ENCODE data around the gene GCC2.
A peak's percentile ranks its signal among the peaks of the same experiment; 100 is the strongest.
"Not testable (repeated sequence)": the region's sequence is repeated elsewhere in the genome, so short reads cannot be mapped to it uniquely, and the experiment has no call there.

GCC2 gene

GRCh38 chr2:108533832-108534583 is 85.0 kb downstream of the GCC2 start, which contains the start of gene LIMS1:
Gene LIMS1 (plus strand): TSS chr2:108534470. CDS start chr2:108534563, 93 bp downstream.
- DNase-seq: peak; percentile 74

- no peak for DNase-seq
These were observed 85.8 kb downstream of the GCC2 start for GRCh38 chr2:108534584-108535356.

- DNase-seq: no peak
These were observed 86.3 kb downstream of the GCC2 start for GRCh38 chr2:108535357-108535631.

GRCh38 chr2:108536133-108536780 is 87.3 kb downstream of the GCC2 start:
- no peak for DNase-seq

- DNase-seq: no peak
These were observed 87.9 kb downstream of the GCC2 start for GRCh38 chr2:108536911-108537310.

- no peak for DNase-seq
These were observed 89.1 kb downstream of the GCC2 start for GRCh38 chr2:108538000-108538625.

- no peak for DNase-seq
These were observed 92.4 kb downstream of the GCC2 start for GRCh38 chr2:108541451-108541850.

GRCh38 chr2:108542071-108542470 is 93.1 kb downstream of the GCC2 start:
- DNase-seq: no peak

- no peak for DNase-seq
These were observed 98.6 kb downstream of the GCC2 start for GRCh38 chr2:108547606-108548005.

- DNase-seq: no peak
These were observed 99.4 kb downstream of the GCC2 start for GRCh38 chr2:108548208-108549003.

- no peak for DNase-seq
These were observed 103.6 kb downstream of the GCC2 start for GRCh38 chr2:108552566-108552965.

GRCh38 chr2:108553209-108553919 is 104.4 kb downstream of the GCC2 start:
- no peak for DNase-seq

GRCh38 chr2:108554528-108554927 is 105.5 kb downstream of the GCC2 start:
- DNase-seq: no peak

- DNase-seq: no peak
These were observed 106.6 kb downstream of the GCC2 start for GRCh38 chr2:108555572-108555971.

- DNase-seq: not testable (repeated sequence)
These were observed 107.6 kb downstream of the GCC2 start for GRCh38 chr2:108556581-108556980.

Data from NCI-H2029 (cell line).